Effector memory CD4-positive, alpha-beta T cell (primary cell): Measurements from ENCODE around the gene SEZ6L2.

Experiments
- DNase-seq, 3 donors: peaks; one replicate each; pipeline ENCODE4 v3.0.0-alpha.2; 2020
- H3K27ac ChIP-seq: 2 replicates; pipeline ENCODE4 v1.7.0; 2013; ENCODE audit warnings: mild to moderate bottlenecking, low read length, moderate library complexity; ENCODE audit not compliant: insufficient read depth, poor library complexity, severe bottlenecking
- H3K27me3 ChIP-seq: replicated peaks from 2 replicates; pipeline ENCODE4 v1.7.0; 2013; ENCODE audit warnings: mild to moderate bottlenecking, low read length; ENCODE audit not compliant: insufficient read depth, control insufficient read depth, poor library complexity, severe bottlenecking
- H3K36me3 ChIP-seq: 2 replicates; pipeline ENCODE4 v1.7.0; 2013; ENCODE audit warnings: mild to moderate bottlenecking, low read length, moderate library complexity; ENCODE audit not compliant: control insufficient read depth, insufficient read depth
- H3K4me1 ChIP-seq: 2 replicates; pipeline ENCODE4 v1.7.0; 2013; ENCODE audit warnings: low read length, mild to moderate bottlenecking; ENCODE audit not compliant: control insufficient read depth, insufficient read depth, poor library complexity, severe bottlenecking
- H3K4me3 ChIP-seq: 2 replicates; pipeline ENCODE4 v1.7.0; 2013; ENCODE audit warnings: low read length, low read depth, mild to moderate bottlenecking; ENCODE audit not compliant: insufficient read depth, poor library complexity, severe bottlenecking
- H3K9me3 ChIP-seq: 2 replicates; pipeline ENCODE4 v1.7.0; 2013; ENCODE audit warnings: mild to moderate bottlenecking, low read length, moderate library complexity; ENCODE audit not compliant: control insufficient read depth

SEZ6L2 gene

GRCh38 chr16:29830774-29831173 lies 68.6 kb downstream of the SEZ6L2 start:
- H3K36me3 ChIP-seq: peaks cover 49% of the 10 kb centered on the region
- H3K9me3 ChIP-seq: no peaks in the 10 kb centered on the region
- H3K4me3 ChIP-seq: no peak overlapping the region
- DNase-seq: no peak
- peaks cover 22% of the 10 kb centered on the region for H3K4me1 ChIP-seq
- no peak overlapping the region for H3K27ac ChIP-seq
- no peaks in the 10 kb centered on the region for H3K27me3 ChIP-seq

- Histone ChIP-seq H3K4me3 (peak overlapping the region; percentile 15), H3K4me1 (peaks cover 58% of the 10 kb centered on the region), H3K36me3 (peaks cover 18% of the 10 kb centered on the region), H3K27me3 (no peaks in the 10 kb centered on the region), H3K9me3 (no peaks in the 10 kb centered on the region), H3K27ac (no peak overlapping the region)
- no peak for DNase-seq
Measured at GRCh38 chr16:29826342-29826695, 73.0 kb downstream of the SEZ6L2 start.

- no peaks in the 10 kb centered on the region for H3K27me3 ChIP-seq
- DNase-seq: no peak
- H3K27ac ChIP-seq: peak overlapping the region; percentile 48
- peaks cover 68% of the 10 kb centered on the region for H3K4me1 ChIP-seq
- peaks cover 9% of the 10 kb centered on the region for H3K36me3 ChIP-seq
- H3K9me3 ChIP-seq: no peaks in the 10 kb centered on the region
- H3K4me3 ChIP-seq: no peak overlapping the region
Measured at GRCh38 chr16:29825145-29826044, 74.0 kb downstream of the SEZ6L2 start.

- no peaks in the 10 kb centered on the region for H3K9me3 ChIP-seq
- no peak for DNase-seq
- peaks cover 5% of the 10 kb centered on the region for H3K36me3 ChIP-seq
- peaks cover 75% of the 10 kb centered on the region for H3K4me1 ChIP-seq
- no peaks in the 10 kb centered on the region for H3K27me3 ChIP-seq
- peak overlapping the region; percentile 48 for H3K27ac ChIP-seq
- H3K4me3 ChIP-seq: no peak overlapping the region
Measured at GRCh38 chr16:29824589-29825144, 74.7 kb downstream of the SEZ6L2 start.

GRCh38 chr16:29821643-29822115 lies 77.7 kb downstream of the SEZ6L2 start:
- H3K4me3 ChIP-seq: peak overlapping the region; percentile 57
- H3K4me1 ChIP-seq: peaks cover 73% of the 10 kb centered on the region
- H3K27ac ChIP-seq: peak overlapping the region; percentile 87
- DNase-seq: no peak
- H3K9me3 ChIP-seq: no peaks in the 10 kb centered on the region
- no peaks in the 10 kb centered on the region for H3K27me3 ChIP-seq
- peaks cover 13% of the 10 kb centered on the region for H3K36me3 ChIP-seq
